H1 (cell line): ENCODE results near the gene NAA50. TPM values are rescaled to one million over a fixed set of nuclear protein-coding genes. Genes with fewer than 3 reads are reported as not detected.

Source experiments
- CTCF ChIA-PET: fragments of 300-600 bp; sonication (Branson Sonifier 250); formaldehyde crosslinking; loops from one replicate; lab custom pipeline; 2021; ENCODE audit not compliant: partially characterized antibody; lab: Charles Lee
- POLR2A ChIA-PET: fragments of 300-600 bp; sonication (Branson Sonifier 250); formaldehyde crosslinking; loops from one replicate; lab custom pipeline; 2021; ENCODE audit warnings: inconsistent platforms; ENCODE audit not compliant: partially characterized antibody; lab: Charles Lee
- DNase-seq, 2 experiments: peaks; one replicate each; pipeline versions ENCODE4 v3.0.0 to v3.0.0-alpha.2; 2010 to 2022; ENCODE audit warnings: low spot score in 2 of 2, low read depth in 1 of 2, mixed read lengths in 1 of 2
- FAIRE-seq: peaks from 2 replicates; lab custom pipeline; 2011; peaks lifted over from hg19 to GRCh38; lab: Jason Lieb, UNC
- H2AFZ ChIP-seq: 2 replicates; pipeline ENCODE4 v1.8.1; 2012; ENCODE audit warnings: low read length, inconsistent platforms
- H2AK5ac ChIP-seq: 2 replicates; pipeline ENCODE4 v1.6.1; 2013; ENCODE audit warnings: low read depth, low read length
- H2BK120ac ChIP-seq: replicated peaks from 2 replicates; pipeline ENCODE3; 2013; ENCODE audit warnings: low read depth, low read length, inconsistent platforms
- H2BK12ac ChIP-seq: 2 replicates; pipeline ENCODE4 v1.6.1; 2013; ENCODE audit warnings: low read depth, low read length
- H2BK15ac ChIP-seq: 2 replicates; pipeline ENCODE4 v1.6.1; 2013; ENCODE audit warnings: low read length
- H2BK20ac ChIP-seq: 2 replicates; pipeline ENCODE4 v1.6.1; 2013; ENCODE audit warnings: low read length
- H2BK5ac ChIP-seq: 2 replicates; pipeline ENCODE4 v1.6.1; 2013; ENCODE audit warnings: low read depth, low read length
- H3K14ac ChIP-seq: 2 replicates; pipeline ENCODE4 v1.6.1; 2013; ENCODE audit warnings: inconsistent platforms; ENCODE audit not compliant: insufficient read length
- H3K18ac ChIP-seq: 2 replicates; pipeline ENCODE4 v1.6.1; 2013; ENCODE audit warnings: low read length; ENCODE audit errors: extremely low read depth
- H3K23ac ChIP-seq: 2 replicates; pipeline ENCODE4 v1.6.1; 2013; ENCODE audit warnings: inconsistent platforms; ENCODE audit not compliant: insufficient read length
- H3K23me2 ChIP-seq: 2 replicates; pipeline ENCODE4 v1.6.1; 2013; ENCODE audit warnings: low read depth, low read length
- H3K27ac ChIP-seq: 2 replicates; pipeline ENCODE4 v1.6.1; 2011; ENCODE audit warnings: low read depth, low read length, inconsistent platforms
- H3K27me3 ChIP-seq, 4 experiments: replicated peaks in 1 of 4; 1 replicate in 1 of 4; 2 replicates in 3 of 4; pipeline versions ENCODE4 v1.6.1 to v1.8.1; 2011 to 2013; ENCODE audit warnings: low read length in 3 of 4, mild to moderate bottlenecking in 3 of 4, inconsistent platforms in 2 of 4, mixed read lengths in 2 of 4, moderate library complexity in 1 of 4; ENCODE audit not compliant: control insufficient read depth in 3 of 4, insufficient read depth in 3 of 4; ENCODE audit errors: extremely low read depth in 1 of 4
- H3K36me3 ChIP-seq, 4 experiments: 2 replicates each; pipeline versions ENCODE4 v1.6.1 to v1.8.1; 2011 to 2013; ENCODE audit warnings: mild to moderate bottlenecking in 4 of 4, low read length in 3 of 4, moderate library complexity in 2 of 4, control low read depth in 1 of 4, inconsistent platforms in 1 of 4; ENCODE audit not compliant: insufficient read depth in 4 of 4, control insufficient read depth in 2 of 4
- H3K4ac ChIP-seq: replicated peaks from 2 replicates; pipeline ENCODE3; 2013; ENCODE audit warnings: low read length, low read depth, mixed read lengths, inconsistent platforms; ENCODE audit not compliant: insufficient read length
- H3K4me1 ChIP-seq, 4 experiments: replicated peaks in 1 of 4; 1 replicate in 1 of 4; 2 replicates in 3 of 4; pipeline versions ENCODE4 v1.6.1 to v1.8.1; 2011 to 2013; ENCODE audit warnings: low read length in 3 of 4, inconsistent platforms in 2 of 4, mixed read lengths in 1 of 4; ENCODE audit not compliant: insufficient read depth in 4 of 4, control insufficient read depth in 3 of 4
- H3K4me2 ChIP-seq, 2 experiments: 2 replicates each; pipeline versions ENCODE4 v1.6.1 to v1.8.1; 2011 to 2013; ENCODE audit warnings: low read depth in 2 of 2, low read length in 2 of 2, control low read depth in 1 of 2, inconsistent platforms in 1 of 2, mild to moderate bottlenecking in 1 of 2; ENCODE audit not compliant: insufficient read depth in 1 of 2
- H3K4me3 ChIP-seq, 4 experiments: fragments of 200-600, 300-600 bp in 1 of 4; sonication (generic), shearing (Covaris generic), sonication (Bioruptor Twin) in 1 of 4; 2 replicates each; pipeline versions ENCODE4 v1.5.1 to v1.8.1; 2011 to 2016; ENCODE audit warnings: low read length in 4 of 4, low read depth in 3 of 4, control low read depth in 2 of 4, inconsistent platforms in 2 of 4, mild to moderate bottlenecking in 2 of 4, mixed read lengths in 1 of 4, moderate library complexity in 1 of 4; ENCODE audit not compliant: insufficient read depth in 2 of 4; ENCODE audit errors: extremely low read depth in 1 of 4
- H3K56ac ChIP-seq: replicated peaks from 2 replicates; pipeline ENCODE3; 2013; ENCODE audit warnings: low read depth, mild to moderate bottlenecking, mixed read lengths, low read length, inconsistent platforms; ENCODE audit not compliant: insufficient read length
- H3K79me1 ChIP-seq: 2 replicates; pipeline ENCODE4 v1.6.1; 2013; ENCODE audit warnings: low read depth, low read length, control low read depth
- H3K79me2 ChIP-seq, 2 experiments: 2 replicates each; pipeline versions ENCODE4 v1.6.1 to v1.8.1; 2012 to 2013; ENCODE audit warnings: low read length in 2 of 2, mild to moderate bottlenecking in 2 of 2, inconsistent platforms in 1 of 2; ENCODE audit not compliant: insufficient read depth in 2 of 2, control insufficient read depth in 1 of 2
- H3K9ac ChIP-seq, 4 experiments: replicated peaks in 1 of 4; 1 replicate in 1 of 4; 2 replicates in 3 of 4; pipeline versions ENCODE4 v1.6.1 to v1.8.1; 2011 to 2013; ENCODE audit warnings: low read depth in 3 of 4, low read length in 3 of 4, control low read depth in 2 of 4, mild to moderate bottlenecking in 2 of 4, moderate library complexity in 2 of 4, inconsistent platforms in 1 of 4; ENCODE audit errors: extremely low read depth in 1 of 4
- H3K9me3 ChIP-seq, 2 experiments: 2 replicates each; pipeline versions ENCODE4 v1.6.1 to v1.8.1; 2012 to 2013; ENCODE audit warnings: mild to moderate bottlenecking in 2 of 2, moderate library complexity in 2 of 2, control low read depth in 1 of 2, inconsistent platforms in 1 of 2, low read depth in 1 of 2, low read length in 1 of 2, mixed read lengths in 1 of 2; ENCODE audit not compliant: insufficient read depth in 2 of 2
- H4K20me1 ChIP-seq, 2 experiments: replicated peaks in 1 of 2; 2 replicates each; pipeline versions ENCODE3 to v1.8.1; 2011 to 2013; ENCODE audit warnings: inconsistent platforms in 2 of 2, low read length in 2 of 2, mild to moderate bottlenecking in 1 of 2; ENCODE audit not compliant: insufficient read depth in 2 of 2, control insufficient read depth in 1 of 2
- H4K5ac ChIP-seq: 2 replicates; pipeline ENCODE4 v1.6.1; 2013; ENCODE audit warnings: low read length, low read depth, mixed read lengths, inconsistent platforms; ENCODE audit not compliant: insufficient read length
- H4K8ac ChIP-seq: 2 replicates; pipeline ENCODE4 v1.8.0; 2013; ENCODE audit warnings: mild to moderate bottlenecking, moderate library complexity, low read length, inconsistent platforms; ENCODE audit not compliant: insufficient read depth; ENCODE audit errors: extremely low read depth
- H4K91ac ChIP-seq: replicated peaks from 2 replicates; pipeline ENCODE3; 2013; ENCODE audit warnings: low read length, mixed read lengths, inconsistent platforms; ENCODE audit not compliant: insufficient read length
- BACH1 ChIP-seq: IDR thresholded peaks from 2 replicates; pipeline ENCODE4 v1.6.1; 2012; ENCODE audit warnings: low read length, improper control_type of control experiment
- CBX5 ChIP-seq: fragments of 300-800, 300-1000 bp; sonication (generic); IDR thresholded peaks from 2 replicates; pipeline ENCODE4 v1.7.1; 2016; ENCODE audit warnings: antibody characterized with exemption, low read length, low read depth
- CBX8 ChIP-seq: fragments of 300-800, 300-1000 bp; sonication (generic); IDR thresholded peaks from 2 replicates; pipeline ENCODE4 v1.7.1; 2016; ENCODE audit warnings: low read depth, low read length, borderline replicate concordance
- HDAC6 ChIP-seq: IDR thresholded peaks from one replicate; pipeline ENCODE4 v1.7.1; 2012; ENCODE audit warnings: low read depth, mild to moderate bottlenecking, inconsistent platforms, low read length, moderate library complexity
- NANOG ChIP-seq: IDR thresholded peaks from 2 replicates; pipeline ENCODE4 v1.6.1; 2011; ENCODE audit warnings: low read length, low read depth, mild to moderate bottlenecking, inconsistent platforms; ENCODE audit not compliant: insufficient read depth, poor library complexity, severe bottlenecking
- NRF1 ChIP-seq: IDR thresholded peaks from 2 replicates; pipeline ENCODE4 v1.6.1; 2011; ENCODE audit warnings: mild to moderate bottlenecking, low read depth, low read length, improper control_type of control experiment
- POLR2AphosphoS5 ChIP-seq: IDR thresholded peaks from 2 replicates; pipeline ENCODE4 v1.6.1; 2011; ENCODE audit warnings: low read depth, low read length
- SP1 ChIP-seq: IDR thresholded peaks from 2 replicates; pipeline ENCODE4 v1.6.1; 2011; ENCODE audit warnings: low read depth, low read length
- SUZ12 ChIP-seq: fragments of 200-600 bp; sonication (generic); IDR thresholded peaks from 2 replicates; pipeline ENCODE4 v1.6.1; 2012; ENCODE audit warnings: mild to moderate bottlenecking, inconsistent platforms, low read length, moderate library complexity, mixed read lengths
- TAF1 ChIP-seq: IDR thresholded peaks from 2 replicates; pipeline ENCODE4 v1.6.1; 2011; ENCODE audit warnings: mild to moderate bottlenecking, low read depth, low read length
- TAF7 ChIP-seq: optimal IDR thresholded peaks from 2 replicates; pipeline ENCODE3; 2011; ENCODE audit warnings: low read depth, mild to moderate bottlenecking, inconsistent platforms, low read length, moderate library complexity, borderline replicate concordance
- TCF12 ChIP-seq: IDR thresholded peaks from 2 replicates; pipeline ENCODE4 v1.6.1; 2011; ENCODE audit warnings: low read depth, mild to moderate bottlenecking, low read length
- ZNF274 ChIP-seq: IDR thresholded peaks from 2 replicates; pipeline ENCODE4 v1.7.0; 2012; ENCODE audit warnings: low read length, borderline replicate concordance; ENCODE audit errors: extremely low read depth
- WGBS, 2 experiments: shearing (Covaris generic) in 1 of 2; methylation state at CpG; one replicate each; pipeline versions ENCODE4 v1.1.6 to v1.1.7; 2013 to 2015; ENCODE audit warnings: low lambda C conversion rate in 2 of 2, mixed read lengths in 2 of 2, inconsistent platforms in 1 of 2, low coverage in 1 of 2, missing lambda C conversion rate in 1 of 2; ENCODE audit not compliant: insufficient replicate concordance in 2 of 2, insufficient coverage in 1 of 2, insufficient read length in 1 of 2; ENCODE audit errors: extremely low coverage in 1 of 2, missing lambda C conversion rate in 1 of 2; 5-methylcytosine and 5-hydroxymethylcytosine counted together
- polyA plus RNA-seq, 7 experiments: library from polyadenylated mRNA; depleted of rRNA in 3 of 7; stranded (reverse) in 5 of 7; unstranded in 2 of 7; fragments of >200 nt in 5 of 7; fragments of 200-250 nt in 2 of 7; gene quantifications; 1 replicate in 5 of 7; 2 replicates in 1 of 7; 4 replicates in 1 of 7; pipeline versions ENCODE4 v1.2.1 to v1.2.3, GENCODE V29; 2011 to 2013; ENCODE audit warnings: missing spikeins in 2 of 7, mixed read lengths in 2 of 7
- total RNA-seq: library from RNA; stranded (reverse); fragmentation: NEBNext Ultra II Directional; extraction: Animal tissue kit (Norgen Biotek cat#: 25700); gene quantifications from 2 replicates; pipeline ENCODE4 v1.2.1, GENCODE V29; 2021

The NAA50 gene
- total and polyA plus RNA-seq, 2 of the 8 experiments (the other 6 are each of a cell fraction or from before 2014, with no cell fraction given), result 46.6 to 231 TPM

DNA sequence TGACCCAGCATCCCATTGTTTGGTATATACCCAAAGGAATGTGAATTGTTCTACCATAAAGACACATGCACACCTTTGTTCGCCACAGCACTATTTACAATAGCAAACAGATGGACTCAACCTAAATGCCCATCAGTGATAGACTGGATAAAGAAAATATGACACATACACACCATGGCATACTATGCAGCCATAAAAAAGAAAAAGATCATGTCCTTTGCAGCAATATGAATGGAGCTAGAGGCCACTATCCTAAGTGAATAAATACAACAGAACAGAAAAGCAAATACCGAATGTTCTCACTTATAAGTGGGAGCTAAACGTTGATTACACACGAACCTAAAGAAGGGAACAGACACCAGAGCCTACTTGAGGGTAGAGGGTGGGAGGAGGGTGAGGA lies 38.2 kb downstream of the NAA50 start:
- no peak overlapping the region for H4K5ac ChIP-seq
- no peak overlapping the region for H3K4ac ChIP-seq
- no peak overlapping the region for H4K8ac ChIP-seq
- no peak overlapping the region for H4K91ac ChIP-seq
- H3K14ac ChIP-seq, result no peak overlapping the region
- no peak overlapping the region for H3K9ac ChIP-seq
- no peak overlapping the region for H2BK5ac ChIP-seq
- H3K79me1 ChIP-seq, result no peaks in the 10 kb centered on the region
- no peak overlapping the region for H3K27ac ChIP-seq
- no peaks in the 10 kb centered on the region for H3K9me3 ChIP-seq
- ChIA-PET CTCF (interaction anchor here (1.6 to 3.1 kb wide), 2 partner anchors 9 to 28 kb away, joined by 3 to 10 read pairs; no protein-coding TSS in a partner anchor), POLR2A (no interaction called here)
- H3K18ac ChIP-seq, result no peak overlapping the region
- no peaks in the 10 kb centered on the region for H3K79me2 ChIP-seq
- no peak for FAIRE-seq
- H2AFZ ChIP-seq, result no peak overlapping the region
- no peak overlapping the region for H3K4me3 ChIP-seq
- no peak overlapping the region for H2BK120ac ChIP-seq
- WGBS, 2 experiments, result 89% methylated on average over 4 of the region's 4 CpGs; no CpG with 5 or more reads in 1 of the 2 experiments
- H3K56ac ChIP-seq, result no peak overlapping the region
- H2AK5ac ChIP-seq, result no peak overlapping the region
- H2BK15ac ChIP-seq, result no peak overlapping the region
- no peaks in the 10 kb centered on the region for H3K23me2 ChIP-seq
- no peak overlapping the region for H3K23ac ChIP-seq
- DNase-seq, result no peak
- H3K27me3 ChIP-seq, result peaks cover 0 to 1% (median 0%) of the 10 kb centered on the region in 4 experiments; a peak in 1 of 7 replicates
- no peaks in the 10 kb centered on the region for H4K20me1 ChIP-seq
- H3K4me1 ChIP-seq, result no peaks in the 10 kb centered on the region
- H2BK12ac ChIP-seq, result no peak overlapping the region
- no peak for TF ChIP-seq BACH1
- no peak for TF ChIP-seq NRF1
- TF ChIP-seq CBX8, result no peak
- TF ChIP-seq TCF12, result no peak
- TF ChIP-seq SP1, result no peak
- TF ChIP-seq TAF1, result no peak
- no peak for TF ChIP-seq ZNF274
- no peak for TF ChIP-seq CBX5
- TF ChIP-seq SUZ12, result no peak
- no peak for TF ChIP-seq TAF7
- TF ChIP-seq HDAC6, result no peak
- TF ChIP-seq POLR2AphosphoS5, result no peak
- TF ChIP-seq NANOG, result no peak
- no peaks in the 10 kb centered on the region for H3K36me3 ChIP-seq
- H2BK20ac ChIP-seq, result no peak overlapping the region
- no peak overlapping the region for H3K4me2 ChIP-seq
